Measurements from ENCODE around the gene MRPL49.

DNA sequence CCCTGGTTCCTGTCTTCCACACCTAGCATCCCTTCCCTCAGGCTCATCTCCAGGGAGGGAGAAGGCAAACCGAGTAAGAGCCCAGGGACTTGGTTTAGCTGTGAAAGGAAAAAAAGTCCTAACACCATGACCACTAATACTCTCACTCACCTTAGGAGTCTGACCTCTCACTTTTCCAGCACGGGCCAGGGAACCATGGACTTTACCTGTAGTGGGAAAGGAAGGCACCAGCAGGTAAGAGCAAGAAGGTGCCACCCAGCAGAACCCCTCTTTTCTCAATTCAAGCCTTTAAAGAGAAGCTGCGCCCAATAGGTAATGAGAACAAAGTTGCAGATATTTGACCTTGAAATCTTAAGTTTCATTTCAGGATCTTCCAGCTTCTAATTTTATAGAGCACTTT lies 1.3 kb upstream of the MRPL49 start:
- TF ChIP-seq, protein P1, sequence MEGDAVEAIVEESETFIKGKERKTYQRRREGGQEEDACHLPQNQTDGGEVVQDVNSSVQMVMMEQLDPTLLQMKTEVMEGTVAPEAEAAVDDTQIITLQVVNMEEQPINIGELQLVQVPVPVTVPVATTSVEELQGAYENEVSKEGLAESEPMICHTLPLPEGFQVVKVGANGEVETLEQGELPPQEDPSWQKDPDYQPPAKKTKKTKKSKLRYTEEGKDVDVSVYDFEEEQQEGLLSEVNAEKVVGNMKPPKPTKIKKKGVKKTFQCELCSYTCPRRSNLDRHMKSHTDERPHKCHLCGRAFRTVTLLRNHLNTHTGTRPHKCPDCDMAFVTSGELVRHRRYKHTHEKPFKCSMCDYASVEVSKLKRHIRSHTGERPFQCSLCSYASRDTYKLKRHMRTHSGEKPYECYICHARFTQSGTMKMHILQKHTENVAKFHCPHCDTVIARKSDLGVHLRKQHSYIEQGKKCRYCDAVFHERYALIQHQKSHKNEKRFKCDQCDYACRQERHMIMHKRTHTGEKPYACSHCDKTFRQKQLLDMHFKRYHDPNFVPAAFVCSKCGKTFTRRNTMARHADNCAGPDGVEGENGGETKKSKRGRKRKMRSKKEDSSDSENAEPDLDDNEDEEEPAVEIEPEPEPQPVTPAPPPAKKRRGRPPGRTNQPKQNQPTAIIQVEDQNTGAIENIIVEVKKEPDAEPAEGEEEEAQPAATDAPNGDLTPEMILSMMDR (conservative IDR thresholded peaks at IDR 0.05; ENCODE audit: low read depth, low read length), result no peak
- TF ChIP-seq EZH2 (IDR thresholded peaks at IDR 0.05; ENCODE audit: borderline replicate concordance, low read depth, low read length, poor library complexity, severe bottlenecking), result no peak

Measured in A673 (cell line).